Astrocyte (in vitro differentiated cells and primary cell): ENCODE results near the gene OMG. TPM values are rescaled to one million over a fixed set of nuclear protein-coding genes. Genes with fewer than 3 reads are reported as not detected.

Experiments used
- DNase-seq: peaks from one replicate; pipeline ENCODE4 v3.0.0-alpha.2; 2010; ENCODE audit warnings: low read depth
- FAIRE-seq: peaks from 2 replicates; lab custom pipeline; 2011; peaks lifted over from hg19 to GRCh38; lab: Jason Lieb, UNC
- H2AFZ ChIP-seq: 2 replicates; pipeline ENCODE4 v1.6.0; 2012; ENCODE audit warnings: low read depth, low read length, inconsistent platforms
- H3K27ac ChIP-seq: 2 replicates; pipeline ENCODE4 v1.5.1; 2011; ENCODE audit warnings: low read depth, low read length, inconsistent platforms
- H3K27me3 ChIP-seq: 2 replicates; pipeline ENCODE4 v1.6.0; 2011; ENCODE audit warnings: low read length, inconsistent platforms; ENCODE audit not compliant: insufficient read depth
- H3K36me3 ChIP-seq: 2 replicates; pipeline ENCODE4 v1.5.1; 2011; ENCODE audit warnings: low read length, inconsistent platforms; ENCODE audit not compliant: insufficient read depth
- H3K4me1 ChIP-seq: 2 replicates; pipeline ENCODE4 v1.5.1; 2011; ENCODE audit warnings: low read length, inconsistent platforms; ENCODE audit not compliant: insufficient read depth
- H3K4me2 ChIP-seq: 2 replicates; pipeline ENCODE4 v1.6.0; 2012; ENCODE audit warnings: low read length, inconsistent platforms
- H3K4me3 ChIP-seq: 2 replicates; pipeline ENCODE4 v1.5.1; 2011; ENCODE audit warnings: low read depth, mild to moderate bottlenecking, low read length, inconsistent platforms; ENCODE audit not compliant: insufficient read depth
- H3K79me2 ChIP-seq: 2 replicates; pipeline ENCODE4 v1.6.0; 2012; ENCODE audit warnings: mild to moderate bottlenecking, low read length, inconsistent platforms; ENCODE audit not compliant: insufficient read depth
- H3K9ac ChIP-seq: 2 replicates; pipeline ENCODE4 v1.6.0; 2012; ENCODE audit warnings: mild to moderate bottlenecking, low read length, inconsistent platforms
- H3K9me3 ChIP-seq: 2 replicates; pipeline ENCODE4 v1.5.1; 2012; ENCODE audit warnings: low read depth, mild to moderate bottlenecking, low read length, inconsistent platforms; ENCODE audit not compliant: insufficient read depth
- H4K20me1 ChIP-seq: 2 replicates; pipeline ENCODE4 v1.6.0; 2012; ENCODE audit warnings: low read length, inconsistent platforms; ENCODE audit not compliant: insufficient read depth
- H3K27ac Mint-ChIP-seq: one replicate; pipeline ENCODE4 v1.8.0; 2021; ENCODE audit warnings: mild to moderate bottlenecking, mixed read lengths; ENCODE audit not compliant: unreplicated experiment
- H3K27me3 Mint-ChIP-seq: one replicate; pipeline ENCODE4 v1.8.0; 2021; ENCODE audit warnings: low read depth, mixed read lengths; ENCODE audit not compliant: unreplicated experiment
- H3K36me3 Mint-ChIP-seq: one replicate; pipeline ENCODE4 v1.8.0; 2021; ENCODE audit warnings: low read depth, mixed read lengths; ENCODE audit not compliant: unreplicated experiment
- H3K4me1 Mint-ChIP-seq: one replicate; pipeline ENCODE4 v1.8.0; 2021; ENCODE audit warnings: low read depth, mixed read lengths; ENCODE audit not compliant: unreplicated experiment
- H3K4me3 Mint-ChIP-seq: one replicate; pipeline ENCODE4 v1.8.0; 2021; ENCODE audit warnings: mild to moderate bottlenecking, moderate library complexity, mixed read lengths; ENCODE audit not compliant: unreplicated experiment
- H3K9me3 Mint-ChIP-seq: one replicate; pipeline ENCODE4 v1.8.0; 2021; ENCODE audit warnings: mild to moderate bottlenecking, mixed read lengths; ENCODE audit not compliant: unreplicated experiment
- EZH2 ChIP-seq: IDR thresholded peaks from 2 replicates; pipeline ENCODE4 v1.6.1; 2012; ENCODE audit warnings: mild to moderate bottlenecking, low read length, inconsistent platforms; ENCODE audit not compliant: insufficient read depth
- total RNA-seq: library from RNA; stranded (reverse); gene quantifications from 2 replicates; pipeline ENCODE4 v1.2.1, GENCODE V29; 2021
- TF ChIP-seq, protein P1 (sequence below): IDR thresholded peaks from 2 replicates; pipeline ENCODE4 v1.5.1; 2011; ENCODE audit warnings: low read depth, mild to moderate bottlenecking, inconsistent platforms, low read length, moderate library complexity; ENCODE audit not compliant: insufficient read depth

Gene OMG
- total RNA-seq, 1 donor from 2014 or later = not detected

DNA sequence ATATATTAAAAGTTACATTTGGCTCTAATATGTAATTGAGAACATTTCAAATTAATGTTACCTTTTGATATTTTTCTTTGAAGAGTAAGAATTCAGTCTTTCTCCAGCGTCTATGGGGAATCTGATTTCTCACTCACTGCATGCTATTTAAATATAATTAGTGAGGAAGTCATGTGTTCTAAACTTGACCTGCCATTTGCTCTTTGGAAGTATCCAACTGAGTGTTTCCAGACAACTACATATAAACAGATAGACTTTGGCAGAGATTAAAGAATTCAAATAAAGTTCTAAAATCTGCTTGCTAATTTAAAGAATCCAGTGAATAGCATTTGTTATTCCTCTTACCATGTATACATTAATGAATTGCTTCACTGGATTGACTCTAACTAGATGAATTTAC lies 23.5 kb downstream of the OMG start:
- Histone ChIP-seq H3K9me3 (no peaks in the 10 kb centered on the region), H3K27me3 (no peaks in the 10 kb centered on the region), H3K4me3 (no peak overlapping the region), H4K20me1 (no peaks in the 10 kb centered on the region), H3K79me2 (peaks cover 5% of the 10 kb centered on the region), H3K4me1 (peaks cover 18% of the 10 kb centered on the region), H3K9ac (no peak overlapping the region), H3K36me3 (peaks cover 14% of the 10 kb centered on the region), H3K27ac (no peak overlapping the region), H2AFZ (no peak overlapping the region), H3K4me2 (no peak overlapping the region)
- H3K4me1 Mint-ChIP-seq = peaks cover 21% of the 10 kb centered on the region
- FAIRE-seq = no peak
- H3K36me3 Mint-ChIP-seq = peaks cover 6% of the 10 kb centered on the region
- H3K27ac Mint-ChIP-seq = no peak overlapping the region
- TF ChIP-seq, protein P1, sequence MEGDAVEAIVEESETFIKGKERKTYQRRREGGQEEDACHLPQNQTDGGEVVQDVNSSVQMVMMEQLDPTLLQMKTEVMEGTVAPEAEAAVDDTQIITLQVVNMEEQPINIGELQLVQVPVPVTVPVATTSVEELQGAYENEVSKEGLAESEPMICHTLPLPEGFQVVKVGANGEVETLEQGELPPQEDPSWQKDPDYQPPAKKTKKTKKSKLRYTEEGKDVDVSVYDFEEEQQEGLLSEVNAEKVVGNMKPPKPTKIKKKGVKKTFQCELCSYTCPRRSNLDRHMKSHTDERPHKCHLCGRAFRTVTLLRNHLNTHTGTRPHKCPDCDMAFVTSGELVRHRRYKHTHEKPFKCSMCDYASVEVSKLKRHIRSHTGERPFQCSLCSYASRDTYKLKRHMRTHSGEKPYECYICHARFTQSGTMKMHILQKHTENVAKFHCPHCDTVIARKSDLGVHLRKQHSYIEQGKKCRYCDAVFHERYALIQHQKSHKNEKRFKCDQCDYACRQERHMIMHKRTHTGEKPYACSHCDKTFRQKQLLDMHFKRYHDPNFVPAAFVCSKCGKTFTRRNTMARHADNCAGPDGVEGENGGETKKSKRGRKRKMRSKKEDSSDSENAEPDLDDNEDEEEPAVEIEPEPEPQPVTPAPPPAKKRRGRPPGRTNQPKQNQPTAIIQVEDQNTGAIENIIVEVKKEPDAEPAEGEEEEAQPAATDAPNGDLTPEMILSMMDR = no peak
- TF ChIP-seq EZH2 = no peak
- H3K27me3 Mint-ChIP-seq = no peaks in the 10 kb centered on the region
- H3K9me3 Mint-ChIP-seq = no peaks in the 10 kb centered on the region
- DNase-seq = no peak
- no peak overlapping the region for H3K4me3 Mint-ChIP-seq

DNA sequence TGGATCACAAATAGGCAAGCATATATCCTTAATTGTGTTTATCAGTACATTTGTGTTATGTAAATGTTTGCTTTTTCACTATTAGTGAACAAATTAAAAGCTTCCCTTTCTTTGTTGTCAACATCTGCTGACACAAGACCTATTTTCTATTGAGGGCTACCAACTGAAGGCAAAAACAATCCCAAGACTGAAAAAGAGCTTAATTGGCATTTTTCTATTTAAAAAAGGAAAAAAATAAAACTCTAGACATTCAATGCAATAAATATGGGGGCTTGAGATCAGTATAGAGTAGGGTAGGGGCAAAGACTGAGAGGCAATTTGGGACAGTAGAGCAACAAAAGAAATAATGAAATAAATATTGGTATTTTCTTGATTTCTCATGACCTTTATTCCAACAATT lies 24.2 kb downstream of the OMG start:
- no peak overlapping the region for H3K4me3 ChIP-seq
- peaks cover 25% of the 10 kb centered on the region for H3K4me1 ChIP-seq
- no peak for FAIRE-seq

DNA sequence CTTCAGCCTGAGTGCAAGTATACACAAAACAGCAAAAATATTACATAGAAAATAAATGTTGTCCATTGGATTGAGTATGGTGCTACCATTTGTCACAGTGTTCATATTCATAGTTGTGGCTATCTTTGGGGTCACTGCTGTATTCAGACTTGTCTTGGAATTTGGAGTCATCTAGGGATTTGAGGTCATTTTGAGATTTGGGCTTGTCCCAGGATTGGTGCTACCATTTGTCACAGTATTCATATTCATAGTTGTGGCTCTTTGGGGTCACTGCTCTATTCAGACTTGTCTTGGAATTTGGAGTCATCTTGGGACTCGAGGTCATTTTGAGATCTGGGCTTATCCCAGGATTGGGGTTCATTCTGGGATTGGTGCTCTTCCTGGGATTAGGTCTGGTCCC lies 24.8 kb downstream of the OMG start:
- FAIRE-seq (no peak), DNase-seq (no peak)
- Mint-ChIP-seq H3K4me1 (peaks cover 34% of the 10 kb centered on the region), H3K9me3 (no peaks in the 10 kb centered on the region), H3K36me3 (peaks cover 10% of the 10 kb centered on the region), H3K27me3 (no peaks in the 10 kb centered on the region), H3K4me3 (no peak overlapping the region), H3K27ac (no peak overlapping the region)
- peaks cover 5% of the 10 kb centered on the region for H3K79me2 ChIP-seq
- no peaks in the 10 kb centered on the region for H3K9me3 ChIP-seq
- peaks cover 27% of the 10 kb centered on the region for H3K4me1 ChIP-seq
- H3K27ac ChIP-seq = no peak overlapping the region
- no peaks in the 10 kb centered on the region for H4K20me1 ChIP-seq
- peaks cover 14% of the 10 kb centered on the region for H3K36me3 ChIP-seq
- TF ChIP-seq, protein P1 = no peak
- TF ChIP-seq EZH2 = no peak
- H3K4me3 ChIP-seq = no peak overlapping the region
- H2AFZ ChIP-seq = no peak overlapping the region
- no peaks in the 10 kb centered on the region for H3K27me3 ChIP-seq
- H3K4me2 ChIP-seq = no peak overlapping the region
- no peak overlapping the region for H3K9ac ChIP-seq

More for the DNA sequence above, 24.2 kb downstream of the OMG start:
- no peak for DNase-seq
- H3K4me2 ChIP-seq = no peak overlapping the region
- H3K27me3 ChIP-seq = no peaks in the 10 kb centered on the region
- H2AFZ ChIP-seq = no peak overlapping the region
- no peaks in the 10 kb centered on the region for H3K9me3 Mint-ChIP-seq
- H3K27ac ChIP-seq = no peak overlapping the region
- no peak overlapping the region for H3K4me3 Mint-ChIP-seq
- no peaks in the 10 kb centered on the region for H4K20me1 ChIP-seq
- H3K4me1 Mint-ChIP-seq = peaks cover 29% of the 10 kb centered on the region
- no peaks in the 10 kb centered on the region for H3K9me3 ChIP-seq
- peaks cover 14% of the 10 kb centered on the region for H3K36me3 ChIP-seq
- H3K27ac Mint-ChIP-seq = no peak overlapping the region
- no peak overlapping the region for H3K9ac ChIP-seq
- peaks cover 5% of the 10 kb centered on the region for H3K79me2 ChIP-seq
- no peaks in the 10 kb centered on the region for H3K27me3 Mint-ChIP-seq
- TF ChIP-seq, protein P1 = no peak
- TF ChIP-seq EZH2 = no peak
- H3K36me3 Mint-ChIP-seq = peaks cover 8% of the 10 kb centered on the region
